ENCODE measurements around the gene ABCA5. TPM values are rescaled to one million over a fixed set of nuclear protein-coding genes. Genes with fewer than 3 reads are reported as not detected.
A peak's percentile ranks its signal among the peaks of the same experiment; 100 is the strongest.

Gene ABCA5, protein sequence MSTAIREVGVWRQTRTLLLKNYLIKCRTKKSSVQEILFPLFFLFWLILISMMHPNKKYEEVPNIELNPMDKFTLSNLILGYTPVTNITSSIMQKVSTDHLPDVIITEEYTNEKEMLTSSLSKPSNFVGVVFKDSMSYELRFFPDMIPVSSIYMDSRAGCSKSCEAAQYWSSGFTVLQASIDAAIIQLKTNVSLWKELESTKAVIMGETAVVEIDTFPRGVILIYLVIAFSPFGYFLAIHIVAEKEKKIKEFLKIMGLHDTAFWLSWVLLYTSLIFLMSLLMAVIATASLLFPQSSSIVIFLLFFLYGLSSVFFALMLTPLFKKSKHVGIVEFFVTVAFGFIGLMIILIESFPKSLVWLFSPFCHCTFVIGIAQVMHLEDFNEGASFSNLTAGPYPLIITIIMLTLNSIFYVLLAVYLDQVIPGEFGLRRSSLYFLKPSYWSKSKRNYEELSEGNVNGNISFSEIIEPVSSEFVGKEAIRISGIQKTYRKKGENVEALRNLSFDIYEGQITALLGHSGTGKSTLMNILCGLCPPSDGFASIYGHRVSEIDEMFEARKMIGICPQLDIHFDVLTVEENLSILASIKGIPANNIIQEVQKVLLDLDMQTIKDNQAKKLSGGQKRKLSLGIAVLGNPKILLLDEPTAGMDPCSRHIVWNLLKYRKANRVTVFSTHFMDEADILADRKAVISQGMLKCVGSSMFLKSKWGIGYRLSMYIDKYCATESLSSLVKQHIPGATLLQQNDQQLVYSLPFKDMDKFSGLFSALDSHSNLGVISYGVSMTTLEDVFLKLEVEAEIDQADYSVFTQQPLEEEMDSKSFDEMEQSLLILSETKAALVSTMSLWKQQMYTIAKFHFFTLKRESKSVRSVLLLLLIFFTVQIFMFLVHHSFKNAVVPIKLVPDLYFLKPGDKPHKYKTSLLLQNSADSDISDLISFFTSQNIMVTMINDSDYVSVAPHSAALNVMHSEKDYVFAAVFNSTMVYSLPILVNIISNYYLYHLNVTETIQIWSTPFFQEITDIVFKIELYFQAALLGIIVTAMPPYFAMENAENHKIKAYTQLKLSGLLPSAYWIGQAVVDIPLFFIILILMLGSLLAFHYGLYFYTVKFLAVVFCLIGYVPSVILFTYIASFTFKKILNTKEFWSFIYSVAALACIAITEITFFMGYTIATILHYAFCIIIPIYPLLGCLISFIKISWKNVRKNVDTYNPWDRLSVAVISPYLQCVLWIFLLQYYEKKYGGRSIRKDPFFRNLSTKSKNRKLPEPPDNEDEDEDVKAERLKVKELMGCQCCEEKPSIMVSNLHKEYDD (N-terminal part only)
- polyA plus RNA-seq (ENCODE audit: insufficient read length in 4 of 4) = 10 to 100 TPM; 11.4 to 38.4 (median 29.8) TPM

DNA sequence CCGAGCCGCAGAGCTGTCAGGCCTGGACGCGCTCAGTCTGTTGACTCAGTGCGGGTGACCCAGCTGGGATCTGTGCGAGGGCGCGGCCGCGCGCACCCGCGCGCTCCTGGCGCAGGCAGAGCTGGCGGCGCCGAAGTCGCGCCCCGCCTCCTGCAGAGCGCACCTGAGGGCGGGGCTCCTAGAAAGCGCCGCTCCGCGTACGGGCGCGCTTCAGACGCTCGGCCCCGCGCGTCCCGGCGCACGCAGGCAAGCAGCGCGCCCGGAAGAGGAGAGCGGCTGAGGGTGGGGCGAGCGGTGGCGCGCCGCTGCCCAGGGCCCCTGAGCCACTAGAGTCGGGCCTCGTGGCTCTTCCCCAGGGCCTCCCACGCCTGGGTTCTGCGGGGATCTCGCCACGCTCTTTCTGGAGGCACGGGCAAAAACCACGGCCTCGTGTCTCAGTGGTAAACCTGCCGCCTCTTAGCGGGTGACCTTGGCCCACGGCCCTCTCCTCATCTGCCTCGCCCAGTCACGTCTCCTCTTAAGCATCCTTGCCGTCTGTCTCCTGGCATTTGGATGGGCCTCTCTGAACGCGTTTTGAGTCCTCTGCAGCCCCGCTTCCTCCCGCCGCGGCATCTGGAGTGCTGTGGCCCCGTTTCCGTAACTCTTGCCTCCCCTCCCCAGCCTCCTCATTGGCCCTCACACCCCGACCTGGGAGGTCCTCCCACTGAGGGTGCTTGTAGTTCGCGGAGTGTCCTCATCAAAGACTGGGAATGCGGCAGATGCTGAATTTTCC, at the start of gene ABCA5:
ABCA5 (minus strand) TSS at position 74 of the 772 bp plus-strand sequence. CDS start 12,718 bp downstream, outside the sequence.
- DNase-seq (ENCODE audit: low read depth in 4 of 4, low spot score in 3 of 4) = peak; percentile 79 to 89 (median 86)

DNA sequence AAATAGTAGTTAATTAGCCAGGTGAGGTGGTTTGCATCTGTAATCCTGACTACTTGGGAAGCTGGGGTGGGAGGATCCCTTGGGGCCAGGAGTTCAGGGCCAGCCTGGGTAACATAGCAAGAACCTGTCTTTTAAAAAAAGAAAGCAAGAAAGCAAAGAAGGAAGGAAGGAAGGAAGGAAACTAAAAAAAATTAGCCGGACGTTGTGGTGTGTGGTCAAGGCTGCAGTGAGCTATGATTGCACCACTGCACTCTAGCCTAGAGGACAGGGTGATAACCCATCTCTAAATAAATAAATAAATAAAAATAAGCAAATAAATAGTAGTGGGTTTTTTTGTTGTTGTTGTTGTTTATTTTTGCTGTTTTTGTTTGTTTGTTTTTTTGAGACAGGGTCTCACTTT, 48.3 kb upstream of the ABCA5 start:
- no peak for DNase-seq (ENCODE audit: low read depth in 4 of 4, low spot score in 3 of 4)

DNA sequence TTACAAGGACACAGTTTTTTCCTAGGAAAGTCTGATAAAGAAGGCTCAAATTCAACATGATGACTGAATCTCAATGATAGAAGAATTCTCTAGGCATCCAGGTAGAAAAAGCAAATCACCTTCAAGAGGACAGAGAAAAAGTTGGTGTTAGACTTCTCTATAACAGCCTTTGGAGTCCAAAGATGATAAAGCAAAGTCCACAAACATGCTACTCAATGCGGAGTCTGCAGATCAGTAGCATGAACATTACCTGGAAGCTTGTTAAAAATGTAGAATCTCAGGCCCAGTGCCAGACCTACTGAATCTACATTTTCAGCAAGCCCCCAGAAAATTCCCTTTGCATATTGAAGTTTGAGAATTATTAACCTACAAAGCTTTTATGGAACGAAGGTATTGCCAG, 46.1 kb upstream of the ABCA5 start:
- DNase-seq (ENCODE audit: low read depth in 4 of 4, low spot score in 3 of 4) = no peak

DNA sequence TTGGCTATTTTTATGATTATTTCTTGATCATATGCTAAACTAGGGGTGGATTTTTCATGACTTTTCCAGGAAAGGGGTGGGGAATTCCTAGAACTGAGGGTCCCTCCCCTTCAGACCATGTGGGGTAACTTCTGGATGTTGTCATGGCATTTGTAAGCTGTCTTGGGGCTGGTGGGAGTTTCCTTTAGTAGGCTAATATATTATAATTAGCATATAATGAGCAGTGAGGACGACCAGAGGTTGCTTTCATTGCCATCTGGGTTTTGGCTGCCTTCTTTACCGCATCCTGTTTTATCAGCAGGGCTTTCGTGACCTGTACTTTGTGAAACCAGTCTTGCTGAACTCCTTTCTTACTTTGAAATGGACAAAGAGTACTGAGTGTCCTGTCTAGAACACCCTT, 40.4 kb upstream of the ABCA5 start:
- DNase-seq (ENCODE audit: low read depth in 4 of 4, low spot score in 3 of 4) = no peak

DNA sequence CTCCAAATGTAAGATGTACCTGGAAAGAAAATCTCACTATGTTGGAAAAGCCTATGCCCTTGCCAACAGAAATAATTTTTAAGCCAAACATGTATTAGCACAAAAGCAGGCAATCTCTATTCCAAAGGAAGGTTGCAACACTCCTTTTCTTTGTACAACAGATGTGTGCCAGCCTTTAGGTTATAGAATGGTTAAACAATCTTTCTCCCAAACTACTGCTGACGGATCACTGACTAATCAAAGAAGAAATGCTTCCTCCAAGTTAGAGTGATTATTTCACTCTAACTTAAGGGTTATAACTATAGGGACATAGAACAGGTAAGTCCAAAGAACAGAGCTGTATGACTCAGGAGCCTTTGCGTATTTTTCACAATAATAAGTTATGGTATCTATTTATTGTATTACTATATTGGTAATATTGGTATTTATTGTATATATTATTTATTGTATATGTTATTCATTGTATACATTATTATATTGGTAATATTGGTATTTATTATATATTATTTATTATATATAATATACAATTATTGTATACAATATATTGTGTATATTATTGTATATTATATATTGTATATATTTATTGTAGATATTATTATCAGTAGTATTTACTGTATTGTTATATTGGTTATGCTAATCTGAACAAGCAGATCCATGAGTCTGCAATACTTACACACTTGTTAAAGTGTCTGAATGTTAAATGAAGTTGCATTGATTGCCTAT, 36.7 kb upstream of the ABCA5 start:
- DNase-seq (ENCODE audit: low read depth in 4 of 4, low spot score in 3 of 4) = no peak

DNA sequence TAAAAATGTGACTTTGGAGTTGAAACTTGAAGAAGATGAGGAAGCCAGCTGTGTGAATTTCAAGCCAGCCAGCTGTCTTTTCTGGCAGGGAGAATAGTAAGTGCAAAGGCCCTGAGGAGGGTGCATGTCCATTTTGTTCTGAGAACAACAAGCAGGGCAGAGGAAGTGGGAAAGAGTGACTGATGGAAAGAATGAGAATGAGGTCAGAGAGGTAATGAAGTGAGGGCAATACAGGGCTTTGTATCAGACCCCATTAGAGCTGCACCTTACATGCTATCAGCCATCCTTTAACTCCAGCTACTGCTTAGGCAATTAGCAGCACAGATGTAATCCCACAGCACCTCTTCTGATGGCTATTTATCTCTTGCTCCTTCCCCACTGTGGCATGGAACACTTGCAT, 34.2 kb upstream of the ABCA5 start:
- DNase-seq (ENCODE audit: low read depth in 4 of 4, low spot score in 3 of 4) = no peak

DNA sequence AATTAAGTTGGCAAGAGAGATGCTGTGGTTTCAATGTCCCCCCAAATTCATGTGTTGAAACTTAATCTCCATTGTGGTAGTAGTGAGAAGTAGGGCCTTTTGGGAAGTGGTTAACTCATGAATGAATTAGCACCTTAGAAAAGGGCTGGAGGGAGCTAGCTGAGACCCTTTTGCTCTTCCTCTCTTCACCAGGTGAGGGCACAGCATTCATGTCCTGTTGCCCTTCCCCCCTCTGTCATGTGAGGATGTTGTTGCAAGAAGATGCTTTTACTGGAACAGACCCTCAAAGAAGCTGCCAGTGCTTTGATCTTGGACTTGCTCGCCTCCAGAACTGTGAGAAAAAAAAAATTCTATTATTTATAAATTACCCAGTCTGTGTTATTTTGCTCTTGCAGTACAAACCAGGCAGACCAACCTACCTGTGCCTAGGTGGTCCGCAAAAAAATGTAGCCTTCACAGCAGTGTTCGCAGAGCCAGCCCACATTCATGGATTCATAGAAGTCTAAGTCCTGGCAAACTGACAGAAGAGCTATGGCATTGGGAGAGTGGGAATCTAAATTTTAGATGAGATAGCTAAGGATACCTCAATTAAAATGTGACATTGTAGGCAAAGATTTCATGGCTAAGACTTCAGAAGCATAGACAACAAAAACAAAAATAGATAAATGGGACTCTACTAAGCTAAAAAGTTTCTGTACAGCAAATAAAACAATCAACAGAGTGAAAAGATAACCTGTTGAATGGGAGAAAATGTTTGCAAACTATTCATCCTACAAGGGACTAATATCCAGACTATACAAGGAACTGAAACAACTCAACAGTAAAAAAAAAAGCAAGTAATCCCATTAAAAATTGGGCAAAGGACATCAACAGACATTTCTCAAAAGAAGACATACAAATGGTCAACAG, 32.0 kb upstream of the ABCA5 start:
- no peak for DNase-seq (ENCODE audit: low read depth in 4 of 4, low spot score in 3 of 4)

DNA sequence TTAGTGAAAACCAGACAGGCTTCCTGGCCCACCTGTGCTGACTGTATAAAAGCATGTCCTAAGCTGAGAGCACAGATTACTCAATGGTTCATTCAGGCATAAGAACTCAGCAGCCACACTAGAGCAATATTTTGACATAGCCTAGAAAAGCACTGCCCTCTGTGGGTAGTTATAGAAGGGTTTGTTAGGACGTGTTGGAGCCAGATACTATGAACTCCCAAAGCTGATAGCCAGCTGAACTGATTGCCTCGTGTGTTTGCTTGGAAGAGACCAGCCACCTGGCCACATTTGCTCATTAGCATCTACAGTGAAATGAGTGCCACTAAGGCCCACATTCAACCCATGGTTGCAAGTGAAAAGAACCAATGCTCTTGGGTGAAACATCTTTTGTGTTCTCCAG, 30.8 kb upstream of the ABCA5 start:
- no peak for DNase-seq (ENCODE audit: low read depth in 4 of 4, low spot score in 3 of 4)

DNA sequence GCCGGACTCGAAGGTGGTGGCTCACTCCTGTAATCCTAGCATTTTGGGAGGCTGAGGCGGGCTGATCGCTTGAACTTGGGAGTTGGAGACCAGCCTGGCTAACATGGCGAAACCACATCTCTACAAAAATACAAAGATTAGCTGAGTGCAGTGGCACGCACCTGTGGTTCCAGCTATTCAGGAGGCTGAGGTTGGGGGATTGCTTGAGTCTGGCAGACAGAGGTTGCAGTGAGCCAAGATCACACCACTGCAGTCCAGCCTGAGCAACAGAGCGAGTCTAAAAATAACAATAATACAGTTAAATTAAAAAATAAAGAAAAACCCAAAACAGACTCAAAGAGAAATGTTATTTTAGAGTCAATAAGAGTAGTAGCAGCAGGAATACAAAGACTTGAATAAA, 29.7 kb upstream of the ABCA5 start:
- DNase-seq (ENCODE audit: low read depth in 4 of 4, low spot score in 3 of 4) = no peak

DNA sequence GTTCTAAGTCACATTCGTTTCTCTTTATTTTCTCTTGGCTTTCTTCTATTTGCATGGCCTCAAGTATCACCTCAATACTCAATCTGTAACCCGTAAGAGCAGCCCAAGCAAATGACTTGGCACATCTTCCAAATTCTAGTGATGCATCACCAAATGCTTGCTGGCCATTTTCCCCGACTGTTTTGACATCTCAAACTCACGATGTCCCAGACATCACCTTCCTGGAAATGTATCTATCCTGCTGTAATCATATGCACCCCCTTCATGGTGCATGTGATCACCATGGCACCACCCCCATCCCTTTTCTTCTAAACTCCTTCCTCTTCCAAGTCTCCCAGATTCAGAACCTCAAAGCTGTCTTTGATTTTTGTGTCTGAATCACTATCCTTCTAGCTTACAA, 24.0 kb upstream of the ABCA5 start:
- no peak for DNase-seq (ENCODE audit: low read depth in 4 of 4, low spot score in 3 of 4)

DNA sequence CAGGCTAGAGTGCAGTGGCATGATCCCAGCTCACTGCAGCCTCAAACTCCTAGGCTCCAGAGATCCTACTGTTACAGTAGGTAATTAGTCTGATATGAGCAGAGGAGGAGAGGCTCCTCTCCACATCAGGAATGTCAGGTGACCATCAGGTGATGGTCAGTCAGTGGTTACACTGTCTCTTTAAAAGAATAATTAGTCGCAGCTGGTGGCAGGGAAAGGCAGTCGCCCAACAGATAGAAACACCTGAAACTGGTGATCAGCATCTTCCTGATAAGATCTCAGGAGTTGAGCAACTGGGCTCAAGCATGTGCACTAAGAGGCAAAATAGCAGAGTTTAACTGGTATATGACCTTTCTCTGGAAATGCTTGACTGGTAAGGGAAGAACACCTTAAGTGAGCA, 21.5 kb upstream of the ABCA5 start:
- DNase-seq (ENCODE audit: low read depth in 4 of 4, low spot score in 3 of 4) = no peak

DNA sequence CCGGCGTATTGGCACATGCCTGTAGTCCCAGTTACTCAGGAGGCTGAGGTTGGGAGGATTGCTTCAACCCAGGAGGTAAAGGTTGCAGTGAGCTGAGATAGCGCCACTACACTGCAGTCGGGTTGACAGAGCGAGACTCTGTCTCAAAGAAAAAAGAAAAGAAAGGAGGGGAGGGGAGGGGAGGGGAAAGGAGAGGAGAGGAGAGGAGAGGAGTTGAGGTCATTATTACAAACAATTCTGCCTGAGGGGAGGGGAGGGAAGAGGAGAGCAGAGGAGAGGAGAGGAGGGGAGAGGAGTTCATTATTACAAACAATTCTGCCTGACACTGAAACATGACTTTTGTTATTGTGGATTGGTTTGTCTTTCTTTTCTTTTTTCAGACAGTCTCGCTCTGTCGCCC, 19.8 kb upstream of the ABCA5 start:
- no peak for DNase-seq (ENCODE audit: low read depth in 4 of 4, low spot score in 3 of 4)

DNA sequence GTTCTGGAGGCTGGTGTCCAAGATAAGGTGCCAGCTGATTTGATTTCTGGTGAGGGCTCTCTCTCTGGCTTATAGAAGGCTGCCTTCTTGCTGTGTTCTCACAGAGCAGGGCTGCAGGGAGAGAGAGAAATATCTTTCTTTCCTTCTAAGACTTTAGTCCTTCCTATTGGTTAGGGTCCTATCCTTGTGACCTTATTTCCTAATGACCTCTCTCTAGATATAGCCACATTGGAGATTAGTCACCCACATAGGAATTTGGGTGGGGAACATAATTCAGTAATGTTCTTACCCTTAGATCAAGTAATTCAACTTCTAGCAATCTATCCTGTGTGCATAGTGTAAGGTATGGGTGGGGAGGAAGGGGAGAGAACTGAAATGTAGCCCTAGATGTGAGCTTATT, 18.0 kb upstream of the ABCA5 start:
- DNase-seq (ENCODE audit: low read depth in 4 of 4, low spot score in 3 of 4) = no peak

DNA sequence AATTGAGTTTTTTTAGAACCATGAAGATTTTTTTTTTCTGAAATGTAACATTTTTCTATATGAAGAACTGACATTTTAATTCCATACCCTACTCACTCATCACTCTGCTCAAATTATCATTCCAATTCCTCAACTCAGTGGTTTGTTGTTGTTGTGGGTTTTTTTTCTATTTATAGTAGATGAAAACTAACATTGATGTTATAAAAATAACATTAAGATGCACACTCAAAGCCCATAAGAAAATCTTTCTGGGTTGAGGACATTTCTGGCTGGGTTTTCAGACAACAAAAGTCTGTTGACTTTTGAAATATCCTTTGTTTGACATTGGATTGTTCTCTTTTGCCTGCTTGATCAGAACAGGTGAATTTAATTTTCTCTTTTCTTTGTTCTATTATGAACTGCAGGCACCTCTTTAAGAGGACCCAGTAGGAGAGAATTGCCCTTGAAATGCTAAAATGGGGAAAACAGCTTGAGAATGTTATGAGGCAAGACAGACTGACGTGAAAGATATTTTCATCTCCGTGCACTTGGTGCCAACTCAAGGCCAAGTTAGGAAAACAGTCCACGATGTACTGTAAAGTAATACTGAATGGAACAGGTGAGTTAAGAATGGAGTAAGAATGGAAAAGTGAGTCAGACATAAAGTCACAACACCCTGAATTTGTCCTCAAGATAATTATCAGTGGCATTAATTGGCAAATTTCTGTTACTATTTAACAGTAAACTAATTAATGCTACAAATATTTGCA, 16.1 kb upstream of the ABCA5 start:
- no peak for DNase-seq (ENCODE audit: low read depth in 4 of 4, low spot score in 3 of 4)

DNA sequence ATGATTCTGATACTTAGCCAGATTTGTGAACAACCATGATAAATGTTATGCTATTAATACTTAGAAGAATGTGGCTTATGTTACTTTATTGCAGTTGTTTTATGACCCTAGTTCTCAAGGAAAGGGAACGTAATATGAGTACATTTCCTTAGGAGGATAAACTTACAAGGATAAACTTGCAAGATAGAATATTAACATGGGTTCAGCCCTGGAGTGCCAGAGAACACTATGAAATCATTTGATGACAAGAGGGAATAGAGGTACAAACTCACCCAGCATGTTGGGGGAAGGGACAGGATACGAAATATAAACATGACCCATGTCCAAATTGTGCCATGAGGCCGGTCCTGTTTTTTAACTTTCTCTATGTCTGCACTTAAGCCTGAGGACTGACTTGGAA, 13.0 kb upstream of the ABCA5 start:
- DNase-seq (ENCODE audit: low read depth in 4 of 4, low spot score in 3 of 4) = no peak

DNA sequence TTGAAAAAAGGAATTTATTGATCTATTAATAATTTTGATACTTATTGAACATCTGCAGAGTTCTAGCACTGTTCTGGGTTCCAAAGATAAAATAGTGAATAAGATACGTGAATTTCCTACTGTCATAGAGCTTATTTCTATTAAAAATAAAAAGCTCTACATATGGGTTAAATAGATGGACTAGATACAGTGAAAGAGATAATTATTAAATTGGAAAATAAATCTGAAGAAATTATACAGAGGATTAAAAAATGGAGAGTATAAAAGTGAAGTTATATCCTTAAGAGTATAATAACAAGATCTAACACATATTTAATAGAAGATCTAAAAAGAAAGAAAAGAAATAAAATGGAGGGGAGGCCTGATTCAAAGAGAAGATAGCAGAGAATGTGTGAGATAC, 10.1 kb upstream of the ABCA5 start:
- DNase-seq (ENCODE audit: low read depth in 4 of 4, low spot score in 3 of 4) = no peak

DNA sequence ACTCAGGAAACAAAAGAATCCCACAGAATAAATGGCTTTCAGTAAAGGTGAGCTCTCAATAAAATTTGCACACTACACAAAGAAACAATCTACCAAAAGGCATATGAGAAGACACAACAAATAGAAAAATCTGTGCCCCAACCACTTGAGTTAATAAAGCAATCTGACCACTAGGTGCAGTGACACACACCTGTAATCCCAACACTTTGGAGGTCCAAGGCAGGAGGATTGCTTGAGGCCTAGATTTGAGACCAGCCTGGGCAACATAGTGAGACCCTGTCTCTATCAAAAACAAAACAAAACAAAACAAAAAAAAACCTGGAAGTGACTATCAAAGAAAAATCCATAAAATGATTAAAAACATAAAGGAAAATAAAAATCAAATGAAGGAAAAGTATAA, 9.6 kb upstream of the ABCA5 start:
- DNase-seq (ENCODE audit: low read depth in 4 of 4, low spot score in 3 of 4) = no peak

DNA sequence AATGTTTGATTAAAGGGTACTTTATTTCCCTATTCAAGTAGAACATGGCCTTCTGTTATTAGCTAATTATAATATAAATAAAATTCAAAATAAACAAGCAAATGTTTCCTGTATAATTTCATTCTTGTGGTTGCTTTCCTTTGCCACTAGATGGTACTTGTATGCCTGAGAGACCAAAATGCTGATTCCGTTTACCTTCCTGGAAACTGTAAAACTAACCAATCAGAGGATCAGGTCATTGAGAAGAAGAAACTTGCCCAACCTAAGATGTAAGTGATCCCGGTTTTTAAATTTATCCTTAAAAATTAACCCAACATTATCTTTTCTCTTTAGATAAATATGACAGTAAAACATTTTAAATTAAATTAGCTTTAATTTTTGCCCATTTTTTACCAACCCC, 8.1 kb upstream of the ABCA5 start:
- no peak for DNase-seq (ENCODE audit: low read depth in 4 of 4, low spot score in 3 of 4)
